ENCODE data around the gene LY6G6C. TPM values are rescaled to one million over a fixed set of nuclear protein-coding genes. Genes with fewer than 3 reads are reported as not detected.

Gene LY6G6C
- total RNA-seq, 2 donors from 2014 or later, result not detected

DNA sequence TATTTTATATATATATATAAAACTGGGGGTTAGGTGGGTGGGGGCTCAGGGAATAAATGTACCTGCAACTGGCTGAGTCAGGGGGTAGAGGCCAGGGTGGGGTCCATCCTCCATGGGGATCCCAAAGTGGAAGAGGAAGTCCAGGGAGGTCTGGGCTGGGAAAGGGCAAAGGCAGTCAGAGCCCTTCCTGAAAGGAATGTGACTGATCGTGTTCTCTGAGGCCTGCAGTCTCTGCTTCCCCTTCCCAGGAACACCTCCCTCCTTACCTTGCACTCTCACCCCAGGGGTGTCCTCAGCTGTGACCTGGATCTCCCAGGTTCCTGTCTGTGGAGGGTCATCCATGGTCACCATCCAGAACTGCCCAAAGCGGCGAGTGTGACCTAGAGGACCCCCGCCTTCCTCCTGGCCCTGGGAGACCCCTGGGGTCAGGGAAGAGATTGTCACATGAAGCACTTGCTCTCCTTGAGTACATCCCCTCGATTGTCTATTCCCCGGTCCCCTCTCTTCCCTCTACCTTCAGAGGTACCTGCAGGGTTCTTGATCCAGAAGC, 45.6 kb upstream of the LY6G6C start:
- H3K4me1 ChIP-seq (ENCODE audit: control insufficient read depth in 1 of 2, low read depth in 2 of 2), result peaks cover 2 to 8% of the 10 kb centered on the region in 2 donors
- no peak overlapping the region for H3K27ac ChIP-seq
- H3K9me3 ChIP-seq, result no peaks in the 10 kb centered on the region
- no peak for ATAC-seq (ENCODE audit: insufficient number of reproducible peaks, low FRiP score, low read depth)
- no peaks in the 10 kb centered on the region for H3K36me3 ChIP-seq
- no peaks in the 10 kb centered on the region for H3K27me3 ChIP-seq (replicated peaks; ENCODE audit: insufficient read depth)
- no peak for DNase-seq (ENCODE audit: low spot score)
- no peak overlapping the region for H3K4me3 ChIP-seq
- TF ChIP-seq, protein P1, sequence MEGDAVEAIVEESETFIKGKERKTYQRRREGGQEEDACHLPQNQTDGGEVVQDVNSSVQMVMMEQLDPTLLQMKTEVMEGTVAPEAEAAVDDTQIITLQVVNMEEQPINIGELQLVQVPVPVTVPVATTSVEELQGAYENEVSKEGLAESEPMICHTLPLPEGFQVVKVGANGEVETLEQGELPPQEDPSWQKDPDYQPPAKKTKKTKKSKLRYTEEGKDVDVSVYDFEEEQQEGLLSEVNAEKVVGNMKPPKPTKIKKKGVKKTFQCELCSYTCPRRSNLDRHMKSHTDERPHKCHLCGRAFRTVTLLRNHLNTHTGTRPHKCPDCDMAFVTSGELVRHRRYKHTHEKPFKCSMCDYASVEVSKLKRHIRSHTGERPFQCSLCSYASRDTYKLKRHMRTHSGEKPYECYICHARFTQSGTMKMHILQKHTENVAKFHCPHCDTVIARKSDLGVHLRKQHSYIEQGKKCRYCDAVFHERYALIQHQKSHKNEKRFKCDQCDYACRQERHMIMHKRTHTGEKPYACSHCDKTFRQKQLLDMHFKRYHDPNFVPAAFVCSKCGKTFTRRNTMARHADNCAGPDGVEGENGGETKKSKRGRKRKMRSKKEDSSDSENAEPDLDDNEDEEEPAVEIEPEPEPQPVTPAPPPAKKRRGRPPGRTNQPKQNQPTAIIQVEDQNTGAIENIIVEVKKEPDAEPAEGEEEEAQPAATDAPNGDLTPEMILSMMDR (IDR thresholded peaks at IDR 0.05), result no peak

DNA sequence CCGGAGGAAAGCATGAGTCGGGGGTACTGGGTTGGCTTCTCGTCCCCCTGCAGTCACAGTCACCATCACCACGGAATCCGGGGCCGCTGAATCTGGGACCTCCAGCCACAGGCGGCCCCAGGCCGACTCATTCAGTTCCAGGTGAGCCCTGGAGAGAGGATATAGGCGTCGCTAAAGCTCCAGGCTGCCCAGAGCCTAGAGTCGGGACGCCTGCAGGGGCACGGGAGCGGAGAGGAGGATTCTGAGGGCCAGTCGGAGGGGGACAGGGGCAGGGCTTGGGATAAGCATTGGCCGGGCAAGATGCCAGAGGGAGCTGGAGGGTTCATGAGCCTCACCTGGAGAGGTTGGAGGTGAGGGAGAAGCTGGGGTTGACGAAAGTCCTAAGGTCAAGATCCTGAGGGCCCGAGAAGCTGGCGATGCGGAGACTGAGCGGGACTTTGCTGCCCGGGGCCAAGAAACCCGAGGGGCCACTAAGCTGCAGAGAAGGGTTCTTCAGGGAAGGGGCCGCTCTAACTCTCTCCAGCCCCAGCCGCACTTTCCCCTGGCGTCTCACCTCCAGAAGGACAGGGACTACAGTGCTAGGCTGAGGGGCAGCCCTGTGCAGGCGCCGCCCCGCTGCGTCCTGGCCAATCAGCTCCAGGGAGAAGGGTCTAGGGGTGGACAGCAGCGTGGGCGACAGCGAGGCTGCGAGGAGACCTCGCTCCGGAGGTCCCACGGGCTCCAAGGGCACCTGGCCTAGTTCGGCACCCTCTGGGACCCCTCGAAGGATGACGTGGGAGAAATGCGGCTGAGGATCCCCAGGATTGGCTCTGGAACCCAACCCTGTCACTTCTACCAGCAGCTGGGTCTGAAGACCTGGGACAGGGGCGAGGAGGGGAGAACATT, 44.6 kb upstream of the LY6G6C start:
- Histone ChIP-seq H3K27ac (no peak overlapping the region), H3K4me1 (ENCODE audit: control insufficient read depth in 1 of 2, low read depth in 2 of 2) (peaks cover 2 to 8% of the 10 kb centered on the region in 2 donors), H3K4me3 (peak overlapping the region; percentile 39), H3K36me3 (no peaks in the 10 kb centered on the region), H3K27me3 (replicated peaks; ENCODE audit: insufficient read depth) (no peaks in the 10 kb centered on the region), H3K9me3 (no peaks in the 10 kb centered on the region)
- no peak for ATAC-seq (ENCODE audit: insufficient number of reproducible peaks, low FRiP score, low read depth)
- TF ChIP-seq, protein P1 (IDR thresholded peaks at IDR 0.05), result no peak
- DNase-seq (ENCODE audit: low spot score), result no peak

DNA sequence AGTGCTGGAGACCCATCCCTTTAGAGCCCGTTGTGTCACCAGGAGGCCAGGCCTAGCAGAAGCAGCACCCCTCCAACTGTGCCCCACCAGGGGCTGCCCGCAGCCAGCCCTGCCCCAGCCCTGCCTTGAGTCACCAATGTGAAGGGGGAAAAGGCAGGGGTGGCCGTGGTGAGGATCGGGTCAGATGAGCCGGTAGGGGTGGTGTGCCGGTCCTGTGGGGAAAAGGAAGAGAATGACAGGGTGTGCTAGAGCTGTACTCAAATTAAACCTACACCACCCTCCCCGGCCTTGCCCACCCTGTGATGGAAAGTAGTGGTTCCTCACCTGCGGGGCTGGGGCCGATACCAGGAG, 44.0 kb upstream of the LY6G6C start:
- no peaks in the 10 kb centered on the region for H3K36me3 ChIP-seq
- DNase-seq (ENCODE audit: low spot score), result no peak
- ATAC-seq (ENCODE audit: insufficient number of reproducible peaks, low FRiP score, low read depth), result no peak

DNA sequence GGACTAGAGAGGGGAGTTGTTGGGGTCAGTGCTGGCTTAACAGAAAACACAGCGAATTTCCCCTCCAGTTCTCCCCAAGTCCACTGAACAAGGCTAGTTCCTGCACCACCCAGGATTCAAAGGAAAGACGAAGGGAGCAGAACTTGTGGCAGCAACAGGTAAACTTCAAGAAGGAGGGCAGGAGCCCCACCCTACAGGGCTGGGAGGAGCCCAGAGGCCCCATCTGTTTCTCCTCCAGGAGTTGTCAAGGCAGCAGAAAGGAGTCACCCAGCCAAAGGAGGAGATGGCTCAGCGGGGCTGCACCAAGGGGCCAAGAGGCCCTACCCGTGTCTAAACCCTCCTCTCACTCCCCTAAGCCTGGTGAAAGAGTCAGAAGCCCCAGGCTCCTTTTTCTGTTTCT, 42.7 kb upstream of the LY6G6C start:
- no peak for DNase-seq (ENCODE audit: low spot score)

More for the DNA sequence above, 44.0 kb upstream of the LY6G6C start:
- Histone ChIP-seq H3K27ac (no peak overlapping the region), H3K27me3 (replicated peaks; ENCODE audit: insufficient read depth) (no peaks in the 10 kb centered on the region), H3K4me3 (no peak overlapping the region), H3K4me1 (ENCODE audit: control insufficient read depth in 1 of 2, low read depth in 2 of 2) (peaks cover 2 to 8% of the 10 kb centered on the region in 2 donors), H3K9me3 (no peaks in the 10 kb centered on the region)
- TF ChIP-seq, protein P1 (IDR thresholded peaks at IDR 0.05), result no peak

DNA sequence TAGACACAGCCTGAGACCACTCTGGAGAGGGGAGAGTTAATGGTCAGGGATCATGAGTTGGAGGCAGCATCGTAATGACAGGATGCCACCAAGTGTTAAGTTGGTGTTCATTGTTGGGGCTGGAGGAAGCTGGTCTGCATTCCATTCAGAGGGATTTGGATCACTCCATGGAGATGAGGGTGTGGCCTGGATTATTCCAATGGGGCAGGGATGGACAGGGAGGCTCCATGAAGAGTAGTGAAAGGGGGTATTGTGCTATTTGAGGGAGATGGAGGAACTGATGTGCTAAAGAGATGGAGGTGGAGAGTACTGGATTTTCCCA, 42.0 kb upstream of the LY6G6C start:
- peaks cover 2 to 8% of the 10 kb centered on the region in 2 donors for H3K4me1 ChIP-seq (ENCODE audit: control insufficient read depth in 1 of 2, low read depth in 2 of 2)
- no peak overlapping the region for H3K4me3 ChIP-seq
- H3K9me3 ChIP-seq, result no peaks in the 10 kb centered on the region
- DNase-seq (ENCODE audit: low spot score) (no peak), ATAC-seq (ENCODE audit: insufficient number of reproducible peaks, low FRiP score, low read depth) (no peak)
- H3K36me3 ChIP-seq, result no peaks in the 10 kb centered on the region
- no peak overlapping the region for H3K27ac ChIP-seq
- TF ChIP-seq, protein P1 (IDR thresholded peaks at IDR 0.05), result no peak
- no peaks in the 10 kb centered on the region for H3K27me3 ChIP-seq (replicated peaks; ENCODE audit: insufficient read depth)

More for the DNA sequence above, 42.7 kb upstream of the LY6G6C start:
- Histone ChIP-seq H3K36me3 (no peaks in the 10 kb centered on the region), H3K9me3 (no peaks in the 10 kb centered on the region), H3K27ac (no peak overlapping the region), H3K27me3 (replicated peaks; ENCODE audit: insufficient read depth) (no peaks in the 10 kb centered on the region), H3K4me3 (no peak overlapping the region), H3K4me1 (ENCODE audit: control insufficient read depth in 1 of 2, low read depth in 2 of 2) (peaks cover 2 to 8% of the 10 kb centered on the region in 2 donors)
- no peak for ATAC-seq (ENCODE audit: insufficient number of reproducible peaks, low FRiP score, low read depth)
- TF ChIP-seq, protein P1 (IDR thresholded peaks at IDR 0.05), result no peak

Data from thoracic aorta (tissue), 2 donors.